Kidney (tissue), 14 donors: ENCODE data around the gene ATG2B. TPM values are rescaled to one million over a fixed set of nuclear protein-coding genes. Genes with fewer than 3 reads are reported as not detected.

Experiments used
- DNase-seq, 5 donors: peaks; one replicate each; pipeline ENCODE4 v3.0.0-alpha.2; 2013 to 2020
- FAIRE-seq: peaks from 2 replicates; lab custom pipeline; 2012; peaks lifted over from hg19 to GRCh38; lab: Jason Lieb, UNC
- H3K27ac ChIP-seq, 2 donors: one replicate each; pipeline ENCODE4 v1.7.0; 2013; ENCODE audit warnings: low read depth in 2 of 2, low read length in 2 of 2, inconsistent platforms in 1 of 2
- H3K27me3 ChIP-seq: one replicate; pipeline ENCODE4 v1.7.1; 2013; ENCODE audit warnings: low read length, inconsistent platforms; ENCODE audit not compliant: control insufficient read depth, insufficient read depth
- H3K36me3 ChIP-seq, 3 donors: one replicate each; pipeline versions ENCODE4 v1.7.0 to v1.7.1; 2013; ENCODE audit warnings: low read length in 3 of 3, control low read depth in 1 of 3, inconsistent platforms in 1 of 3; ENCODE audit not compliant: insufficient read depth in 3 of 3, control insufficient read depth in 2 of 3
- H3K4me1 ChIP-seq, 3 donors: one replicate each; pipeline versions ENCODE4 v1.7.0 to v1.7.1; 2013; ENCODE audit warnings: low read length in 3 of 3, inconsistent platforms in 1 of 3, low read depth in 1 of 3; ENCODE audit not compliant: control insufficient read depth in 2 of 3, insufficient read depth in 2 of 3
- H3K4me3 ChIP-seq, 3 donors: one replicate each; pipeline versions ENCODE4 v1.7.0 to v1.8.1; 2013; ENCODE audit warnings: low read length in 3 of 3, control low read depth in 1 of 3, inconsistent platforms in 1 of 3
- H3K9ac ChIP-seq, 3 donors: one replicate each; pipeline versions ENCODE4 v1.7.0 to v1.7.1; 2013; ENCODE audit warnings: low read length in 3 of 3, control low read depth in 1 of 3, inconsistent platforms in 1 of 3
- H3K9me3 ChIP-seq, 3 donors: one replicate each; pipeline versions ENCODE4 v1.7.0 to v1.7.1; 2013; ENCODE audit warnings: low read length in 3 of 3, control low read depth in 1 of 3, inconsistent platforms in 1 of 3; ENCODE audit not compliant: control insufficient read depth in 2 of 3, insufficient read depth in 1 of 3
- intact Hi-C: fragments of 100-400 bp; cut with DNase I; formaldehyde crosslinking; loops from one replicate; pipeline ENCODE4 v1.11.1; 2022
- polyA plus RNA-seq: library from polyadenylated mRNA; stranded (reverse); fragments of 350-450 nt; fragmentation: Illumina TruSeq; extraction: RNeasy Lipid Tissue Mini Kit (QIAGEN cat#74804); gene quantifications from one replicate; pipeline ENCODE4 v1.2.3, GENCODE V29; 2014; ENCODE audit warnings: low read depth, low replicate concordance; ENCODE audit not compliant: insufficient read depth
- total RNA-seq: library from RNA; stranded (reverse); fragmentation: NEBNext Ultra II Directional; extraction: Animal tissue kit (Norgen Biotek cat#: 25700); gene quantifications from one replicate; pipeline ENCODE4 v1.2.1, GENCODE V29; 2021
- TF ChIP-seq, protein P1 (sequence below): IDR thresholded peaks from 3 replicates; pipeline ENCODE4 v1.5.1; 2012; ENCODE audit warnings: mild to moderate bottlenecking, moderate library complexity, borderline replicate concordance; ENCODE audit not compliant: insufficient read depth; ENCODE audit errors: extremely low read depth
- donor health status: control.
- donor health status: control.
- donor health status: control.
- donor health status: control.
- donor health status: control.
- donor health status: DM: yes; HTN: yes; CAD: no.
- donor health status: Normal renal cell carcinoma (clear cell type).

Gene ATG2B
- total and polyA plus RNA-seq, 2 donors from 2014 or later = 3.8 to 35.8 TPM

DNA sequence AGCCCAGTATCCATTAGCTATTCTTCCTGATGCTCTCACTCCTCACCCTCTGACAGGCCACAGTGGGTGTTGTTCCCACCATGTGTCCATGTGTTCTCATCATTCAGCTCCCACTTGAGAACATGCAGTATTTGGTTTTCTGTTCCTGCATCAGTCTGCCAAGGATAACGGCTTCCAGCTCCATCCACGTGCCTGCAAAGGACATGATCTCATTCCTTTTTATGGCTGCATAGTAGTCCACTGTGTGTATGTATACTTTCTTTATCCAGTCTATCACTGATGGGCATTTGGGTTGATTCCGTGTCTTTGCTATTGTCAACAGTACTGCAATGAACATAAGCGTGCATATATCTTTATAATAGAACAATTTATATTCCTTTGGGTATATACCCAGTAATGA, 8.9 kb downstream of the ATG2B start:
- Histone ChIP-seq H3K9ac (no peak overlapping the region), H3K4me1 (no peaks in the 10 kb centered on the region), H3K27me3 (no peaks in the 10 kb centered on the region), H3K27ac (no peak overlapping the region), H3K9me3 (no peaks in the 10 kb centered on the region), H3K36me3 (no peaks in the 10 kb centered on the region), H3K4me3 (no peak overlapping the region)
- DNase-seq = no peak
- FAIRE-seq = no peak
- intact Hi-C loops = no loop called here
- TF ChIP-seq, protein P1, sequence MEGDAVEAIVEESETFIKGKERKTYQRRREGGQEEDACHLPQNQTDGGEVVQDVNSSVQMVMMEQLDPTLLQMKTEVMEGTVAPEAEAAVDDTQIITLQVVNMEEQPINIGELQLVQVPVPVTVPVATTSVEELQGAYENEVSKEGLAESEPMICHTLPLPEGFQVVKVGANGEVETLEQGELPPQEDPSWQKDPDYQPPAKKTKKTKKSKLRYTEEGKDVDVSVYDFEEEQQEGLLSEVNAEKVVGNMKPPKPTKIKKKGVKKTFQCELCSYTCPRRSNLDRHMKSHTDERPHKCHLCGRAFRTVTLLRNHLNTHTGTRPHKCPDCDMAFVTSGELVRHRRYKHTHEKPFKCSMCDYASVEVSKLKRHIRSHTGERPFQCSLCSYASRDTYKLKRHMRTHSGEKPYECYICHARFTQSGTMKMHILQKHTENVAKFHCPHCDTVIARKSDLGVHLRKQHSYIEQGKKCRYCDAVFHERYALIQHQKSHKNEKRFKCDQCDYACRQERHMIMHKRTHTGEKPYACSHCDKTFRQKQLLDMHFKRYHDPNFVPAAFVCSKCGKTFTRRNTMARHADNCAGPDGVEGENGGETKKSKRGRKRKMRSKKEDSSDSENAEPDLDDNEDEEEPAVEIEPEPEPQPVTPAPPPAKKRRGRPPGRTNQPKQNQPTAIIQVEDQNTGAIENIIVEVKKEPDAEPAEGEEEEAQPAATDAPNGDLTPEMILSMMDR = no peak

DNA sequence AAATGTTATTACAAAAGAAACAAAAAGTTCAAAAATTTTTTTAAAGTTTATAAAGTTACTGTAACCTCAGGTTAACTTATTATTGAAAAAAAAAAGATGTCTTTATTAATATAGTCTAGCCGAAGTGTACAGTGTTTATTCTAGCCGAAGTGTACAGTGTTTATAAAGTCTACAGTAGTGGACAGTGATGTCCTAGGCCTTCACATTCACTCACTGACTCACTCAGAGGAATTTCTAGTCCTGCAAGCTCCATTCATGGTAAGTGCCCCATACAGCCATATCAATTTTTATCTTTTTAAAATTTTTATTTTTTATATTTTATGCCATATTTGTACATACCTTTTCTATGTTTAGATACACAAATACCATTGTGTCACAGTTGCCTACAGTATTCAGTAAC, 10.4 kb downstream of the ATG2B start:
- DNase-seq = no peak
- H3K27ac ChIP-seq = no peak overlapping the region
- no peaks in the 10 kb centered on the region for H3K4me1 ChIP-seq
- no peak overlapping the region for H3K9ac ChIP-seq
- H3K36me3 ChIP-seq = no peaks in the 10 kb centered on the region
- no peak for FAIRE-seq
- no peaks in the 10 kb centered on the region for H3K27me3 ChIP-seq
- intact Hi-C loops = no loop called here
- TF ChIP-seq, protein P1 = no peak
- H3K9me3 ChIP-seq = no peaks in the 10 kb centered on the region
- H3K4me3 ChIP-seq = no peak overlapping the region

DNA sequence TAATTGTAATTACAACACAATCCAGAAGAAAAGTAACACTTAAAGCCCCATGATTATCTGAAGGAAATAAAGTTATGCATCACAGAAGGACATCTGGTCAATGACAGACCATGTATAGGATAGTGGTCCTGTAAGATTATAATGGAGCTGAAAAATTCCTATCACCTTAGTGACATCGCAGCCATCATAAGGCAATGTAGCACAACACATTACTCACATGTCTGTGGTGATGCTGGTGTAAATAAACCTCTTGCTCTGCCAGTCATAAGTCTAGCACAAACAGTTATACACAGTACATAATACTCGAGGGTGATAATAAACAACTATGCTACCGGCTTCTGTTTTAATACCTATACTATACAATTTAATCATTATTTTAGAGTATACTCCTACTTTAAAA, 11.2 kb downstream of the ATG2B start:
- FAIRE-seq (no peak), DNase-seq (no peak)
- Histone ChIP-seq H3K9ac (no peak overlapping the region), H3K27me3 (no peaks in the 10 kb centered on the region), H3K4me1 (no peaks in the 10 kb centered on the region), H3K36me3 (no peaks in the 10 kb centered on the region), H3K9me3 (no peaks in the 10 kb centered on the region), H3K4me3 (no peak overlapping the region), H3K27ac (no peak overlapping the region)
- intact Hi-C loops = no loop called here
- TF ChIP-seq, protein P1 = no peak
